Measurements from ENCODE around the gene PECR.

DNA sequence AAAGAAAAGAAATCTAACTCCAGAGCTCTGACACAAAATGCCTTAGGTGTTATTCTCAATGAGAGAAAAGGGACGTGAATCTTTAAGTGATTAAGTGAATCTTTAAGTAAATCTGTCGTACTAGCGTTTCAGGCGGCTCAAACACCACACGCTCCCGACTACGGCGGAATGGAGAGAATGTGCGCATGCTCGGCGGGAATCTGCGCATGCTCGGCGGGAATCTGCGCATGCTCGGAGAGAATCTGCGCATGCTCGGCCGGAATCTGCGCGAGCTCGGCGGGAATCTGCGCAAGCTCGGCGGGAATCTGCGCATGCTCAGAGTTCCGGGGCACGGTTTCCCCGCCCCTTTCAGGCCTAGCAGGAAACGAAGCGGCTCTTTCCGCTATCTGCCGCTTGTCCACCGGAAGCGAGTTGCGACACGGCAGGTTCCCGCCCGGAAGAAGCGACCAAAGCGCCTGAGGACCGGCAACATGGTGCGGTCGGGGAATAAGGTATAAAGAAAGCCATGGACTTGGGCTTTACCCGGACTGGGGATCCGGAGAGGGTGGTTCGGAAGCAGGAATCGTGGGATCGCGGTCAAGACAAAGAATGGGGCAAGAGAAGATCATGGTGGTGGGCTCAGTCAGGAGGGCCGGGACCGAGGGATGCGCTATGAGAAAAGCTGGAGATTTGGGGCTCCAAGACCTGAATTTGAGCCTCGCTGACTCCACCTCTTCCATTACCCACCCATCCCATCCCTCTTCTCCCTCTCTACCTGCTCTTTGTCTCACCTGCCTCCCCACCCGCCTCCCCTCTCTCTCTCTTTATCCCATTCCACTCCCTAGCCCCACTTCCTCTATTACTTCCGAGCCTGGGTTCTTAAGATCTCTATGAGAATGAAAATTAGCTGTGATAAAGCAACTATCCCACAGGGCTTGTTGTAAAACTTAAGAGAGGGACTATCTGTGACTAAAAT is 27.6 kb upstream of the PECR start, which contains the start of gene XRCC5:
- TF ChIP-seq ZNF274 (IDR thresholded peaks at IDR 0.05; ENCODE audit: low read depth, low read length) (no peak), SUZ12 (IDR thresholded peaks at IDR 0.05; ENCODE audit: extremely low read depth, insufficient read depth, insufficient read length) (no peak), YY1 (IDR thresholded peaks at IDR 0.05; ENCODE audit: insufficient read depth, insufficient read length) (peak; percentile 8)
